GM12865 (cell line): ENCODE results near the gene IQGAP2.

Experiments
- DNase-seq: peaks from one replicate; pipeline ENCODE4 v3.0.0; 2010; ENCODE audit warnings: low read depth
- H3K4me3 ChIP-seq: 2 replicates; pipeline ENCODE4 v1.5.1; 2011; ENCODE audit warnings: mild to moderate bottlenecking, low read depth, low read length, control low read depth
- CTCF ChIP-seq: IDR thresholded peaks from 2 replicates; pipeline ENCODE4 v1.5.1; 2011; ENCODE audit warnings: low read length, control low read depth, low read depth, inconsistent platforms; ENCODE audit not compliant: insufficient read depth; ENCODE audit errors: missing control alignments

The IQGAP2 gene

GRCh38 chr5:76439929-76440328, 36.8 kb downstream of the IQGAP2 start:
- no peak for DNase-seq
- TF ChIP-seq CTCF: no peak
- no peak overlapping the region for H3K4me3 ChIP-seq

- no peak overlapping the region for H3K4me3 ChIP-seq
- no peak for TF ChIP-seq CTCF
- no peak for DNase-seq
Observed at GRCh38 chr5:76441101-76441500, 38.0 kb downstream of the IQGAP2 start.

GRCh38 chr5:76441890-76442673, 39.0 kb downstream of the IQGAP2 start:
- TF ChIP-seq CTCF: no peak
- no peak for DNase-seq
- H3K4me3 ChIP-seq: no peak overlapping the region

GRCh38 chr5:76443066-76443800, 40.1 kb downstream of the IQGAP2 start:
- no peak for DNase-seq
- TF ChIP-seq CTCF: no peak
- H3K4me3 ChIP-seq: no peak overlapping the region

- DNase-seq: no peak
- H3K4me3 ChIP-seq: no peak overlapping the region
- TF ChIP-seq CTCF: no peak
Observed at GRCh38 chr5:76445063-76445462, 42.0 kb downstream of the IQGAP2 start.

GRCh38 chr5:76445830-76446229, 42.7 kb downstream of the IQGAP2 start:
- DNase-seq: no peak
- H3K4me3 ChIP-seq: no peak overlapping the region
- TF ChIP-seq CTCF: no peak
